Measurements from ENCODE around the gene PPP2R2C. TPM values are rescaled to one million over a fixed set of nuclear protein-coding genes. Genes with fewer than 3 reads are reported as not detected.

Gene PPP2R2C
- total RNA-seq, 1 experiment from 2014 or later, result not detected

- H3K4me3 ChIP-seq (ENCODE audit: low read depth, low read length), result no peak overlapping the region
- no peak for TF ChIP-seq CTCF (IDR thresholded peaks at IDR 0.05; ENCODE audit: insufficient read depth in 1 of 2, low read depth in 1 of 2, low read length in 1 of 2, severe bottlenecking in 1 of 2, unreplicated experiment in 1 of 2)
- no peaks in the 10 kb centered on the region for H3K4me1 Mint-ChIP-seq (ENCODE audit: low read depth, unreplicated experiment)
- no peaks in the 10 kb centered on the region for H3K9me3 ChIP-seq
- H3K36me3 Mint-ChIP-seq (ENCODE audit: insufficient read depth, unreplicated experiment), result no peaks in the 10 kb centered on the region
- no TSS peak for BruUV-seq (replicated peaks)
- no peaks in the 10 kb centered on the region for H3K9me3 Mint-ChIP-seq (ENCODE audit: unreplicated experiment)
- DNase-seq, result no peak
- H3K27me3 Mint-ChIP-seq (ENCODE audit: insufficient read depth, unreplicated experiment), result no peaks in the 10 kb centered on the region
- no peaks in the 10 kb centered on the region for H3K4me1 ChIP-seq
- ChIA-PET POLR2A (no interaction called here), CTCF (no interaction called here)
- intact Hi-C loops (cut with micrococcal nuclease; ENCODE audit: unreplicated experiment), result no loop called here
- no peaks in the 10 kb centered on the region for H3K36me3 ChIP-seq (ENCODE audit: control insufficient read depth, insufficient read depth, low read length)
- no peak overlapping the region for H3K4me3 Mint-ChIP-seq (ENCODE audit: unreplicated experiment)
- no peaks in the 10 kb centered on the region for H3K27me3 ChIP-seq (replicated peaks; ENCODE audit: control insufficient read depth, insufficient read depth, low read length)
- no peak overlapping the region for H3K27ac Mint-ChIP-seq (ENCODE audit: unreplicated experiment)
Measured at GRCh38 chr4:6309777-6310176, 162.6 kb downstream of the PPP2R2C start.

- DNase-seq, result no peak
- no peak for TF ChIP-seq CTCF (IDR thresholded peaks at IDR 0.05; ENCODE audit: insufficient read depth in 1 of 2, low read depth in 1 of 2, low read length in 1 of 2, severe bottlenecking in 1 of 2, unreplicated experiment in 1 of 2)
- ChIA-PET CTCF (no interaction called here), POLR2A (no interaction called here)
- intact Hi-C loops (cut with micrococcal nuclease; ENCODE audit: unreplicated experiment), result no loop called here
- Mint-ChIP-seq H3K27ac (ENCODE audit: unreplicated experiment) (no peak overlapping the region), H3K4me3 (ENCODE audit: unreplicated experiment) (no peak overlapping the region), H3K27me3 (ENCODE audit: insufficient read depth, unreplicated experiment) (no peaks in the 10 kb centered on the region), H3K4me1 (ENCODE audit: low read depth, unreplicated experiment) (no peaks in the 10 kb centered on the region), H3K9me3 (ENCODE audit: unreplicated experiment) (no peaks in the 10 kb centered on the region), H3K36me3 (ENCODE audit: insufficient read depth, unreplicated experiment) (no peaks in the 10 kb centered on the region)
- Histone ChIP-seq H3K27me3 (replicated peaks; ENCODE audit: control insufficient read depth, insufficient read depth, low read length) (no peaks in the 10 kb centered on the region), H3K9me3 (no peaks in the 10 kb centered on the region), H3K4me3 (ENCODE audit: low read depth, low read length) (no peak overlapping the region), H3K36me3 (ENCODE audit: control insufficient read depth, insufficient read depth, low read length) (no peaks in the 10 kb centered on the region), H3K4me1 (no peaks in the 10 kb centered on the region)
- BruUV-seq (replicated peaks), result no TSS peak
Measured at GRCh38 chr4:6308899-6309643, 163.3 kb downstream of the PPP2R2C start.

- no peaks in the 10 kb centered on the region for H3K4me1 Mint-ChIP-seq (ENCODE audit: low read depth, unreplicated experiment)
- TF ChIP-seq CTCF (IDR thresholded peaks at IDR 0.05; ENCODE audit: insufficient read depth in 1 of 2, low read depth in 1 of 2, low read length in 1 of 2, severe bottlenecking in 1 of 2, unreplicated experiment in 1 of 2), result no peak
- Histone ChIP-seq H3K27me3 (replicated peaks; ENCODE audit: control insufficient read depth, insufficient read depth, low read length) (no peaks in the 10 kb centered on the region), H3K9me3 (no peaks in the 10 kb centered on the region), H3K4me1 (no peaks in the 10 kb centered on the region), H3K4me3 (ENCODE audit: low read depth, low read length) (no peak overlapping the region), H3K36me3 (ENCODE audit: control insufficient read depth, insufficient read depth, low read length) (no peaks in the 10 kb centered on the region)
- H3K36me3 Mint-ChIP-seq (ENCODE audit: insufficient read depth, unreplicated experiment), result no peaks in the 10 kb centered on the region
- H3K4me3 Mint-ChIP-seq (ENCODE audit: unreplicated experiment), result no peak overlapping the region
- no peak for DNase-seq
- ChIA-PET POLR2A (no interaction called here), CTCF (no interaction called here)
- H3K9me3 Mint-ChIP-seq (ENCODE audit: unreplicated experiment), result no peaks in the 10 kb centered on the region
- no peak overlapping the region for H3K27ac Mint-ChIP-seq (ENCODE audit: unreplicated experiment)
- BruUV-seq (replicated peaks), result no TSS peak
- intact Hi-C loops (cut with micrococcal nuclease; ENCODE audit: unreplicated experiment), result no loop called here
- H3K27me3 Mint-ChIP-seq (ENCODE audit: insufficient read depth, unreplicated experiment), result no peaks in the 10 kb centered on the region
Measured at GRCh38 chr4:6307891-6308290, 164.5 kb downstream of the PPP2R2C start.
